Activated CD8-positive, alpha-beta memory T cell treated with anti-CD3 and anti-CD28 coated beads for 48 hours (primary cell): Measurements from ENCODE around the gene NHS.

Experiments used
- DNase-seq, 3 experiments: peaks; one replicate each; pipeline ENCODE4 v3.0.0-alpha.2; 2020; ENCODE audit warnings: low read depth in 2 of 3, low spot score in 2 of 3

The NHS gene

GRCh38 chrX:17584248-17584681, 209.3 kb downstream of the NHS start:
- no peak for DNase-seq

GRCh38 chrX:17585006-17585405, 210.0 kb downstream of the NHS start:
- no peak for DNase-seq

GRCh38 chrX:17587366-17587765, 212.4 kb downstream of the NHS start:
- no peak for DNase-seq

- DNase-seq, result no peak
These were observed 213.3 kb downstream of the NHS start for GRCh38 chrX:17588303-17588702.

- DNase-seq, result peak in 2 of 3 experiments; percentile 5 to 15
These were observed 216.1 kb downstream of the NHS start for GRCh38 chrX:17590892-17591740.

GRCh38 chrX:17591741-17592110, 216.7 kb downstream of the NHS start:
- DNase-seq, result no peak

- no peak for DNase-seq
These were observed 217.1 kb downstream of the NHS start for GRCh38 chrX:17592117-17592516.

- no peak for DNase-seq
These were observed 219.7 kb downstream of the NHS start for GRCh38 chrX:17594693-17595092.

GRCh38 chrX:17595456-17596035, 220.5 kb downstream of the NHS start:
- no peak for DNase-seq

GRCh38 chrX:17596061-17596460, 221.1 kb downstream of the NHS start:
- no peak for DNase-seq

- no peak for DNase-seq
These were observed 221.7 kb downstream of the NHS start for GRCh38 chrX:17596546-17597205.

- no peak for DNase-seq
These were observed 222.3 kb downstream of the NHS start for GRCh38 chrX:17597327-17597726.

- DNase-seq, result no peak
These were observed 222.9 kb downstream of the NHS start for GRCh38 chrX:17597836-17598439.

- no peak for DNase-seq
These were observed 226.6 kb downstream of the NHS start for GRCh38 chrX:17601441-17602200.

- no peak for DNase-seq
These were observed 227.2 kb downstream of the NHS start for GRCh38 chrX:17602245-17602644.

GRCh38 chrX:17603196-17603595, 228.2 kb downstream of the NHS start:
- DNase-seq, result no peak

- no peak for DNase-seq
These were observed 230.7 kb downstream of the NHS start for GRCh38 chrX:17605676-17606075.

GRCh38 chrX:17606231-17606630, 231.2 kb downstream of the NHS start:
- no peak for DNase-seq

- no peak for DNase-seq
These were observed 233.9 kb downstream of the NHS start for GRCh38 chrX:17608888-17609287.

- no peak for DNase-seq
These were observed 235.8 kb downstream of the NHS start for GRCh38 chrX:17610788-17611187.

GRCh38 chrX:17613979-17614588, 239.1 kb downstream of the NHS start:
- DNase-seq, result no peak
